GM12892 (cell line): ENCODE measurements around the gene COA7.

Experiments
- POLR2A ChIP-seq: IDR thresholded peaks from 2 replicates; pipeline ENCODE4 v1.6.1; 2011; ENCODE audit warnings: low read depth, low read length, control low read depth
- POLR2AphosphoS5 ChIP-seq: IDR thresholded peaks from 2 replicates; pipeline ENCODE4 v1.6.1; 2011; ENCODE audit warnings: low read depth, low read length, control low read depth
- TAF1 ChIP-seq: IDR thresholded peaks from 2 replicates; pipeline ENCODE4 v1.6.1; 2011; ENCODE audit warnings: low read depth, mild to moderate bottlenecking, control low read depth, low read length, borderline replicate concordance

DNA sequence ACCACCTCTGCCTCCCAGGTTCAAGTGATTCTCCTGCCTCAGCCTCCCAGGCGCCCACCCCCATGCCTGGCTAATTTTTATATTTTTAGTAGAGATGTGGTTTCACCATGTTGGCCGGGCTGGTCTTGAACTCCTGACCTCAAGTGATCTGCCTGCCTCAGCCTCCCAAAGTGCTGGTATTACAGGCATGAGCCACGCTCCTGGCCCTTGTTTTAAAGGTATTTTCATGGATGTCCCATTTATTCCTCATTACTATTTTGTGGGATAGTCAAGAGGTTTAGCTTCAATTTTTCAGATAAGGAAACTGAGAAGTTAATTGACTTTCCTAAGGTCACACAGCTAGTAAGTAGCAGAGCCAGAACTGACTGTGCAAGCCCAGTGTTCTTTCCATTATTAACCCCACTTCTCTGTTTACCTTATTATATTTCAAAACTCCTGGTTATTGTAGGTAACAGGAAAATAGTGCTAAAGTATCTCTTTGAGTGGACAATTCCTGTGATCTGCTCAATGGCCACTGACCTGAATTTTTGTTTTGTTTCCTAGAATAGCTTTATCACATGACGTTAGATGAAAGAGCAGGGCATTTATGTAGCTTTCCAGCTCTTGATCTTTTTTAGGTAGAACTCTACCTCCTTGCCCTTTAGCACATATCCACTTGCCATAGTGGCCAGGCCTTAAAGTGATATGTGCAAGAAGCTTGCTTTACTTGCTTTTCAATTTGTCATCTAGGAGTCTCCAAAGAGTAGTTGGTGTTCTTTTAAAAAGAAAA lies 41.7 kb upstream of the COA7 start:
- TF ChIP-seq POLR2A (no peak), POLR2AphosphoS5 (no peak), TAF1 (no peak)
